Fibroblast of skin of back (primary cell): ENCODE results near the gene UFD1.

ENCODE experiments used
- DNase-seq: peaks from one replicate; pipeline ENCODE4 v3.0.0-alpha.2; 2013

UFD1 gene

DNA sequence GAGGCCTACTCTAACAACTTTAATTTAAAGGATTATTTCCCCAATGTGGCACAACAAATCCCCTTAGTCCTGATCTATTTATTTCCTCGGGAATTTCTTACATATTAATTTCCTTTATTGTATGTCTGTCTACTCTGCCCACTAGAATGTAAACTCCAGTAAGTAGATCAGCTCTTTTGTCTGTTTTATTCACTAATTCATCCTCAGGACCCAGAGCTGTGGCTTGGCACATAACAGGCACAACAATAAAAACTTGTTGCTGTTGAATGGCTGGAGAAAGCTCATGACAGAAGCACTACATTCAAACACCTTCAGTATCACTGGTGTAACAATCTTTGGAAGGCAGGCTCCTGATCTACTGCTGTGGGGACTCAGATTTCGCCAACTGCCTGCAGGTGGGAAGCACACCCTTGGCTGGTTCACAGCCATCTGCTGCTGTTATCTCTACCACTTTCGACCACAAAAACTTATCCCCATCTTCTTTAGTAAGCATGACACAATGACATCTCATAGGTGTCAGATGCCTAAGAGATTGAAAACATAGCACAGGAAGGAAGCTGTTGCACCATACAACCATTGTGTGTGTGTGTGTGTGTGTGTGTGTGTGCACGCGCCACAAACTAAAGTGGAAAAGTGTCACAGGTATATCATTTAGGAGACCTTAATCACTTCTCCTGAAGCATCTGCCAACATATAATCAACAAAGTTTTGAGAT lies 59.4 kb downstream of the UFD1 start:
- DNase-seq: no peak

GRCh38 chr22:19419086-19419463 lies 59.9 kb downstream of the UFD1 start:
- DNase-seq: no peak

GRCh38 chr22:19412923-19413322 lies 66.1 kb downstream of the UFD1 start:
- DNase-seq: no peak

GRCh38 chr22:19412478-19412877 lies 66.5 kb downstream of the UFD1 start:
- no peak for DNase-seq

GRCh38 chr22:19411690-19412045 lies 67.3 kb downstream of the UFD1 start:
- DNase-seq: no peak

- DNase-seq: no peak
These were observed 67.9 kb downstream of the UFD1 start for GRCh38 chr22:19410941-19411689.

DNA sequence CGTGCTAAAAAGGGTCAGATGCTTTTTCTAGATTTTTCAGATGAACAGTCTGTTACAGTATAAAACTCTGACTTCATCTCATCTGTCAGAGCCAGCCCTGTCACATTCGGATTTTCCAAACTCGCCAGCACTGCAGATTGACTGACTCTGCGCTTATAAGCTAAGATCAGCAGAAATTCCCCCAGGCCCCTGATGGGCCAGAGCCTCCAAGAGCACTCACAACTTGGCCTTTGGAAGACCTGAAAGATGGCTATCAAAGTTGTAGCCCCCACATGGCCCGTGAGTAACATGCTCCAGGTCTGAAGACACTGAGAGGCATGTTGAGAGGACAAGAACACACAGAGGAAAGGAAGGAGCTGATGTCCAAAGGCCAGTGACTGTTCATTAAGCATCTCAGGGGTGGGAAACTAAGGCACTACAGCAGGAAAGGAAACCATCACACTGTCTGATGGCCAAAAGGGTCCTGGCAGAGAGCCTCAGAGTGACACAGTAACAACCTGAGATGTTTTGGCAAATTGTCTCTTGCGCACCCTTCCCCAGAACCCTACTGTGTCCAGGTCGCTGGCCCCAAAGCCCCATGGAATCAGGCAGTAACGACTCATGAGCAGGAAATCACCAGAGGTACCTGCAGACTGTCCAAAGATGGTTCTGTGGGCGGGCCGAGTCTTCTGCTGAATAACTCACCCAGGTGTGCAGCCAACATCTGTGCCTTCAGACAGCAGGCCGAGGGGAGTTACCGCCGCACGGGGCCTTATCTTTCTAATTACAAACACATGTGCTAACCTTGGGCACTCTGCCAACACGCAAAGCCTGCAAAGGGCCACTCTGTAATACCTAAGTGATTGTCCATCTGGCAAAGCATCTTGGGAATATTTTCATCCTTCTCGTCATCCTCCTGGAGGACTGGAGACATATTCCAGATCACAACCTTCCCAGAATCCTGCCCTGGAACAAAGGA lies 71.1 kb downstream of the UFD1 start:
- DNase-seq: no peak

DNA sequence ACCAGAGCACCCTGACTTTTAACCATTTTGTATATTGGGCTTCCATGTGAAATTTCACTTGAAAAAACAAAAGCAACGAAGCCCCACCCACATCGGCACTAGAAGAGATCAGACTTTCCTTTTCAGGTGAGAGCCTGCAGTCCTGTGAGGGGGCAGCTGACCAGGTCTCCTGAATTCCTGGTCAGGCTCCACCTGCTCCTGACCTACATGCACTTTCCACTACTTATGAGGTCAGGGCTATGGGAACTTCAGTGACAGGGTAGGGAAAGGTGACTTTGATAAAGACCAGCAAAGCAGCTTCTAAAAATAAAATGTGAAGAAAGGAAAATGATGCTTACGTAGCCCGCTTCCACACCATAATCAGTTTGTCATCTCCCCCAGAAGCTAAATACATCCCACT lies 72.1 kb downstream of the UFD1 start:
- DNase-seq: no peak

- DNase-seq: no peak
These were observed 72.6 kb downstream of the UFD1 start for GRCh38 chr22:19406281-19406811.

- no peak for DNase-seq
These were observed 73.3 kb downstream of the UFD1 start for GRCh38 chr22:19405652-19406051.

DNA sequence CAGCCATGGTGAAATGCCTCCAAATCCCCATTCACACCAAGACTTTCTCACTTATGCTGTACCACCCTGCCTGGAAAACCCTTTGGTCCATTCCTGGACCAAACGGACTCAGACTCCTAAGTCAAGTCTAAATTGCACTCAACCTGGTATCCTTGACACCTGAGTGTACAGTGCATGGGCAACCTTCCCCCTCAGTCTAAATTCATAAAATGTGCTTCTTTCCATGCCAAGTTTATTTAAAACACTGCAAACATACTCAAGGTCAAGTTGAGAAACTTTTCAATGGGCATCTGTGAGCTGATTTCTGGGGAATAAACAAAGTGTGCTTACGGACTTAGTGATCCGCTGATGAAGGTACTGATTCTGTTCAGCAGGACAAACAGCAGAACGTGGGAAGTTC lies 73.9 kb downstream of the UFD1 start:
- DNase-seq: no peak

DNA sequence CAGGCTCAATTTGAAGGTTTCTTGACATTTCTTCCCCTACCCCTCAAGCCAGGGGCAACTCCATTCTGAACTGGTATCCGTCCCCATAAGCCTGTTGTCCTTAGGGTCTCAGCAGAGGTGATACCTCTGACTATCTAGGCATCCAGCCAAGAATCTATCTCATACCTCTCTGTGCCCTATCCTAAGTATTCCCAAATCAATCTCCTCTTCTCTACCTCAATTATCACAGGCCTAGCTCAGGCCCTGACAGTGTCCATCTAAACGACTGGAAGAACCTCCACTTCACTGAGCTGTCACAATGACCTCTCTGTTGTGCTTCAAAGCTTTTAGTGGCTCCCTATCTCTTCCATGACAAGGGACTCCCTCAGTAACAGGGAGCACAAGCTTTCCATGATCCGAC lies 74.3 kb downstream of the UFD1 start:
- DNase-seq: no peak

GRCh38 chr22:19402642-19403191 lies 76.3 kb downstream of the UFD1 start:
- DNase-seq: no peak

DNA sequence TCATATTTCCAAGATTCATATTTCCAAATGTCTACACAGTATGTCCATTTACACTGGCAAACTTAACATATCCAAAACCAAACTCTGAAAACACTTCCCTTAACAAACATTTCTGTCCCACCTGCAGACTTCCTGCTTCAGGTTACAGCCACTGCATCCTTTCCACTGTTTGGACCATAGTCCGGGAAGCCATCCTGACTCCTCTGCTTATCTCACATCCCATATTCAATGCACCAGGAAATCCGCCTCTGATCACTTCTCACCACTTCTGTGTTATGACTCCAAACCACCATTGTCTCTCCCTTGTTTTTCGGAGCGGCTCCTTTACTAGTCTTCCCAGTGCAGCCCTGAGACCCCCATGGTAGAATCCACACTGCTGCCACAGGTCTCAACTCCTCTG lies 77.5 kb downstream of the UFD1 start:
- DNase-seq: no peak

DNA sequence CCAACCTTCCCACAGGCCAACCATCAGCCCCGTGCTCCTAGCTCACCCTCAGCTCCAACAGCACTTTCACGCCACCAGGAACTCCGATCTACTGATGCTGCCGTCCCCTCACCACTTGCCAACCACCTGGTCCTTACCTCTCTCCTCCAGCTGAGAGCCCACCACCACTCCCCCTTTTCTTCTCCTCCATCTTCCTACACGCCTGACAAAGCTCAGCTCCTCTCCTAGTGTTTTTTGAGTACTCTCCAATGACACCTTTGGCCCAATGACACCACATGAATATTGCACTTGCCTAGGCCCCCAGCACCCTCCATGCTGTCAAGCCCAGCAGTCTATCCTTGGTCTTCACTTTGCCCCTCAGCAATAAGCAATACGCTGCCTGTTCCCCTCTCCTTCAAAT lies 78.1 kb downstream of the UFD1 start:
- no peak for DNase-seq
